Stimulated activated CD8-positive, alpha-beta memory T cell treated with anti-CD3 and anti-CD28 coated beads, Interleukin-15, amount 100 ng/mL, for 48 hours (primary cell): ENCODE results near the gene PLEK.
"Not testable (repeated sequence)": the region's sequence is repeated elsewhere in the genome, so short reads cannot be mapped to it uniquely, and the experiment has no call there.

Experiments used
- DNase-seq, 2 donors: peaks; one replicate each; pipeline ENCODE4 v3.0.0-alpha.2; 2020; ENCODE audit warnings: low read depth in 2 of 2

PLEK gene, protein sequence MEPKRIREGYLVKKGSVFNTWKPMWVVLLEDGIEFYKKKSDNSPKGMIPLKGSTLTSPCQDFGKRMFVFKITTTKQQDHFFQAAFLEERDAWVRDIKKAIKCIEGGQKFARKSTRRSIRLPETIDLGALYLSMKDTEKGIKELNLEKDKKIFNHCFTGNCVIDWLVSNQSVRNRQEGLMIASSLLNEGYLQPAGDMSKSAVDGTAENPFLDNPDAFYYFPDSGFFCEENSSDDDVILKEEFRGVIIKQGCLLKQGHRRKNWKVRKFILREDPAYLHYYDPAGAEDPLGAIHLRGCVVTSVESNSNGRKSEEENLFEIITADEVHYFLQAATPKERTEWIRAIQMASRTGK

DNA sequence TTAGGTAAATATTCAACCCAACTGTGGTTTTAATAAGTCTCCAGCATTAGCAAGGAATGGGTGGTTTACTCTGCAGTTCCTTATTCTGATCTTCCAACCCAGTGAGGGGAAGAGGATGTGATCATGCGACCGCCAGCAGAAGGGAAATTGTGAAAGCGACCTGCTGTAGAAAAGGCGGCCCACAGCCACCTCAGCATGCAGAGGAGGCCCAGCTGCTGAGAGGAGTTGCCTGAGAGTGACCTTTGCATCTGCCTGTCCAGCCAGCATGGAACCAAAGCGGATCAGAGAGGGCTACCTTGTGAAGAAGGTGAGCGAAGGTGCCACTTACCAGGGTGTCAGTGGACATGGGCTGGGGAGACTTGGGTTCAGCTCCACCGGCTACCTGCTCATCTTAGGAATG is at the start of gene PLEK:
TSS of gene PLEK (plus strand) at position 196 of the 400 bp plus-strand sequence. CDS start at position 266, 70 bp downstream.
- DNase-seq = no peak

DNA sequence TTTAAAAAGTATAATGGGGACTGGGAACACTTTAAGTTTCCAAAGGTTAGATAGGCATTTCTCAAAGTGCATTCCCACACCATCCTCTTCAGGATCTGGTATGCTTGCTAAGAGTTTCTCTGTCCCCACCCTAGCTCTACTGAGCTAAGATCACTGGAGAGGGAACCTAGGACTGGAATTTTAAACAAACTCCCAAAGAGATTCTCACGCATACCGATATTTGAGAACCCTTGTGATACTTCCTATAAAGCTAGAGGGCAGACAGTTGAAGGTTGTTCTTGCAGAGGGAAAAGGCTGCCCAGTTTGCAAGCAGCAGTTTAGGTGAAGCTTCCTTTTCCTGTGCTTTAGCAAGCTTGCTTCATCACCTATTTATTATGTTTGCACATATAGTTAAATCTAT is 49.0 kb upstream of the PLEK start:
- DNase-seq = no peak

DNA sequence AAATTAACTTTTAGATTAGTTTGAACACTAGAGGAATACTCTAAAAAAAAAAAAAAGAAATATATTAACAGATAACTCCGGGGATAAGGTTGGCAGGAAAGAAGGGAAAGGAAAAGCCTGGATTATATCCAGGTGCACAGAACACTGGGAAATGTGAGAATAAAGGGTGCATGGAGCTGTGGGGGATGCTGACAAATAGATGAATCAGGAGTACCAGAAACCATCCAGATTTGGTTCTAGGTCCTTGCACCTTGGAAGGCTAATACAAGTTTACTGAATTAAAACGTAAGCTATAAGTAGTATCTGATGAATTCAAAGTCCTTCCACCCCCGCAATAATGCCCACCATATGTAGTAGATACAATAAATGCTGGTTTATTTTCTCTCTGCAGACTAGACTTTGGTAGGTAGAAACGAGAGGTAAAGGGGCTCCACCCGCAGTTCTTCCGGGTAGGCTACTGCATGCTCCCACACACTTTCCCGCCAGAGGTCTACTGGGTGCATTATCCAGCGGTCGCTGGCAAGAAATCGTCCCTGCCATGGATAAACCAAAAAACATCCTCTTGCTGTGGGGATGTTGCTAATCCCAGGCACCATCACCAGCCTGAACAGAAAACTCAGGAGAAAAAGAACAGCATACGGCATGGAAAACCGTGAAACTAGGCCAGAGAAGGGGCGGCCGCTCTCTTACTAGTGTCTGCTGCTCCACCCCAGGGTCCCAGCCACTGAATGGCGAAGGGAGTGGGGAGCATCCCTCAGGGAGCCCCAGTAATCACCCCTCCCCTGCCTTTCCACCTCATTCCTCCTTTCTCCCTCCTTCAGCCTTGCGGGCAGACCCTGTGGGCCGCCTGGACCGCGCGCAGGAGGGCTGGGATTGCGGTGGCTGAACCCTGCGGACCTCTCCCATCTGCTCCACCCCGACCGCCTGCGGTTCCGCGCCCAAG is 46.8 kb upstream of the PLEK start:
- no peak for DNase-seq

DNA sequence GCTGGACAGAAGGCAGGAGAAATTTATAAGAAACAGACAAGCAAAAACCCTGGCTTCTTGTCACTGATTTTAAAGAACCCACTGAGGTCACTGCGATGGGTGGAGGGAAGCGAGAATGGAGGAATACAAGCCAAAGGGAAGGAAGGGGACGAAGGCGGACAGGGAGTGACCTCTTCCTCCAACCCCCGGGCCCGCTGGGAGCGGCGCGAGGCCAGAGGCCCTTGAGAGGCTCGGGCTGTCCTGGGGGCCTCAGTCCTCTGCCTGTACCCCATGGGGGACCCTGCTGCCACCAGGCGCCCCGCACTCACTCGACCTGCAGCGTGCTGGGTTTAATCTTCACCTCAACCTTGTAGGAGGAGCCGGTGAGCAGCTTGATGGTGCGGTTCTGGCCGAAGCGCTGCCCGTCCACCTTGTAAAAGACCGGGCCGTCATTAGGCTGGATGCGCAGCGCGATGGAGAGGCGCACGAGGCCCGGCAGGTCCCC is 46.1 kb upstream of the PLEK start:
- DNase-seq = no peak

DNA sequence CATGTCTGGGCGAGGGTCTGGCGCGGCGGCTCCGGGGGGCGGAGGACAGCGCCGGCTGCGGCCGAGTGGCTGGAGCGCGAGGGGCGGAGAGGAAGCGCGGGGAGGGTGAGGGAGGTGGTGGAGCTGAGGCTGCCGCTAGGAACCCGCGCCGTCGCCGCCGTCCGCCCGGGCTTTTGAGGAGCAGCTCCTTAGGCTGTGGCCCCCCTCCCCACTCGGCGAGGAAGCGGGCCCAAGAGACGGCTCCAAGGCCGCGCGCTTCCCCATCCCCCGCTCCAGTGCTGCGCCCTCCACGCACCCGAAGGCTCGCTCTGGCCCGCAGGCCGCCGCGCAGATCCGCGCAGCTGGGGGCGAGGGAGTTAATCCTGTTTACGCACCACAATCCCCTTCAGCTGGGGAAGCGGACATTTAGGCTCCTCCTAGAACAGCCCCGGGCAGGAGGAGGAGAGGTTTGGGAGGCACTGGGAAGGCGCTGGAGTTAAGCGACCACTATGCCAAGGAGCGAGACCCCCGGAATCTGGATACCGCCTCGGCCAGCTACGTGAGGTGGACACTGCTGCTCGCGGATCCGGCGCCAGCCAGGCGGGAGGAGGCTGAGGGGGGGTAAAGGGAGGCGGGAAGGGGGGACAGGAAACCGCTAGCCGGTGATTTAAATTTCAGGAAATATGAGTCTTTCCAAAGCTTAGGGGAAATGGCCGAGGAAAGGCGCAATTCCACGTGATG is 45.5 kb upstream of the PLEK start, which contains the start of gene CNRIP1:
TSS of gene CNRIP1 (minus strand) at position 552 of the 720 bp plus-strand sequence. CDS start at position 3, 549 bp downstream.
- no peak for DNase-seq

DNA sequence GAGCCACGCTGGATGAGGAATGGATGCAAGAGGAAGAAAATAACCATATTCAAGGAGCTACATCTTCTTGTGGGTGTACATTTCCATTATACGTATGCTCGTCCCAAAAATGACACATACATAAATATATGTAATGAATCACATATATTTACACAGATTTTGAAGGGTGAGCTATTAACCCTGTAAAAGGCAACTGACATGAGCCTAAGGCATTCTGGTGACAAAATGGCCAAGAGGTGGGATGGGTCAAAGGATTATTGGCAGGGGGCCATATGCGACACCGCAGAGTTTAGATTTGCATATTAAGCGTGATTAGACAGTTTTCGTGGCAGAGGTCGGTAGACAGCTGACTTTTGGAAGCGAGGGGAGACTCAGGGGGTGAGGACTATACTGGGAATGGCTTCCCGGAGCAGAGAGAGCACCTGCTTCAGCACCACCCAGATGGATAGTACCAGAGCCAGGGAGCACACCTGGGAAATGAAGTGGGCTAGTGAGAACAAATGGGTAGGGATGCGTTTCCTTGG is 44.9 kb upstream of the PLEK start:
- no peak for DNase-seq

DNA sequence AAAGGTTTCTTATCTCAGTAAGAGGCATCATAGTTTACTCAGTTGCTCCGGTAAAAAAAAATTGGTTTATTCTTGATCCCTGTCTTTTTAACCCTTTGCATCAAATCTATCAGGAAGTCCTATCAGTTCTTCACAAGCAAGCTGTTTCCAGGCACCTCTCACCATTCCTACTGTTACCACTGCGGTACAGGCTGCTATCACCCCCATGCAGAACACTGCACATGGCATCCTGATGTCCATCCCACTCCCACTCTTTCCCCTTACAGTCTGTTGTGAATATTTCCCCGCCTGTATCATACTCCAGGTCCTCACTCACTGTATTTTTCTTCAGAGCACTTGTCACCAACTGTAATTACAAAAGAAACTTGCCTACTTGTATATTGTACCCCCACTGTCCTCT is 40.0 kb upstream of the PLEK start:
- no peak for DNase-seq

DNA sequence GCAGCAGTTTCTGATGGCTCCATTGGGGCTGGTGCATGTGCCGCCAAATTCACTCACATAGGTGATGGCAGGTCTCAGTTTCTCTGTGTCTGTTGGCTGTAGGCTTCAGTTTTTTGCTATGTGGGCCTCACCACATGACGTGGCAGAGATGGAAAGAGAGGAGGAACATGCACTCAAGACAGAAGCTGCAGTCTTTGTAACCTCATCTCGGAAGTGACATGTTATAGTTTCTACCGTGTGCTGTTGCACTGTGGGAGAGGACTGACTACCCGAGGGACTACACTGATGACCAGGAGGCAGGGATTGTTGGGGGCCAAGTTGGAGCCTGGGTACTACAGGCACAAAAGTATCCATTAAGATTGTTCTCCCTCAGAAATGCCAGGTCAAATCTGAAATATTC is 36.2 kb upstream of the PLEK start:
- DNase-seq = no peak

DNA sequence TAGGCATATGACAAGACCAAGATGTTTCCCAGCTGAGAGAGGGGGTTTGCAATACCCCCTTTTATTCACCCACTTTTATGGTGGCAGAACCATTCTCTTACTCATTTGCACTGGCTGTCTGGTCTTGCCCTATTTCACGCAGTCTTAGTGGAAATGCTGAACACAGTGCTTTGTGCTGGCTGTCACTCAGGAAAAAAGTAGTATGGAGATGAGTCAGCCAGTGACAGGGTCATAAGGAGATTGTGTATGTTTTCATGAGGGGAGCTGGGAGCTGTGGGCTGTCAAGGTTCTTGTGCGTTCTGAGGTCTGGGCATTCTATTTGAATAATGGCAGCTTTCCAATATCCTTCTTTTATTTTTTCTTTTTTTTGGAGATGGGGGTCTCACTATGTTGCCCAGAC is 34.4 kb upstream of the PLEK start:
- no peak for DNase-seq

DNA sequence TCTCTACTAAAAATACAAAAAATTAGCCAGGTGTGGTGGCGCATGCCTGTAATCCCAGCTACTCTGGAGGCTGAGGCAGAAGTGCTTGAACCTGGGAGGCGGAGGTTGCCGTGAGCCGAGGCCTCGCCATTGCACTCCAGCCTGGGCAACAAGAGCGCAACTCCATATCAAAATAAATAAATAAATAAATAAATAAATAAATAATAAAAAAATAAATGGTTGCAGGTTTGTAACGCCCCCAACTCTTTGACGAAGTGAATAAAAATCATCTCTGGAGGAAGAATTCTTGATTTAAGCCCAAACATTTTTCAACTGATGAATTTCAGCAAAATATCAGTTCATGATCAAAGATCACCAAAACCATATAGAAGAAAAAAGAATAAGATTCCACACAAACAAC is 32.1 kb upstream of the PLEK start:
- DNase-seq = no peak

DNA sequence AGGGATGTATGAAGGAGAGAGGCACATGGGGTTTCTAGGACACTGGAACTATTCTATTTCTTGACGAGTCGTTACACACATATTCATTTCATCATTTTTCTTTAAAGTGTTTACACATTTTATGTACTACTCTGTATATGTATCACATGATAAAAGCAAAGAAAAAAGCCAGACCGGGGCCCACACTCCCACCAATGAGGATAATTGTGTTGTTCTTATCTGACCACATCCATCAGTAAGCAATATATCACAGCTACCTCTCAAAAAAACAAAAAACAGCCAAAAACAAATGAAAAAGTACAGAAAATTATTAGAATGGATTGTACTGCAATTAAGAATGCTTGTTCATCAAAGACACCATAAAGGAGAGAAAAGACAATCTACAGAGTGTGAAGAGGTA is 31.2 kb upstream of the PLEK start:
- no peak for DNase-seq

DNA sequence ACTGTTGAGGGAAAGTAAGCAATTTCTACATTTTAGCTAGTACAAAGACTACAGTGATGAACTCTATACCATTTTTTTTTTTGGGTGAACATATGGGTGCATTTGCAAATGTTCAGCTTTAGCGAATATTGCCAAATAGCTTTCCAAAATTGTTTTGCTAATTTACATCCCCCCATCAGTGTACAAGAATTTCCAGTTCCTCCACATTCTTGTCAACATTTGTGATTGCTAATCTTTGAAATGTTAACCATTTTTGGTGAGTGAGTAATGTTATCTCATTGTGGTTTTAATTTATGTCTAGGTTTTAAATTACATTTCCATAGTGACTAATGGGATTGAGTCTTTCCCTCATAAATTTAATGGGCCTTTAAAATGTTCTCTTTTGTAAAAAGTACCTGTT is 28.9 kb upstream of the PLEK start:
- no peak for DNase-seq

DNA sequence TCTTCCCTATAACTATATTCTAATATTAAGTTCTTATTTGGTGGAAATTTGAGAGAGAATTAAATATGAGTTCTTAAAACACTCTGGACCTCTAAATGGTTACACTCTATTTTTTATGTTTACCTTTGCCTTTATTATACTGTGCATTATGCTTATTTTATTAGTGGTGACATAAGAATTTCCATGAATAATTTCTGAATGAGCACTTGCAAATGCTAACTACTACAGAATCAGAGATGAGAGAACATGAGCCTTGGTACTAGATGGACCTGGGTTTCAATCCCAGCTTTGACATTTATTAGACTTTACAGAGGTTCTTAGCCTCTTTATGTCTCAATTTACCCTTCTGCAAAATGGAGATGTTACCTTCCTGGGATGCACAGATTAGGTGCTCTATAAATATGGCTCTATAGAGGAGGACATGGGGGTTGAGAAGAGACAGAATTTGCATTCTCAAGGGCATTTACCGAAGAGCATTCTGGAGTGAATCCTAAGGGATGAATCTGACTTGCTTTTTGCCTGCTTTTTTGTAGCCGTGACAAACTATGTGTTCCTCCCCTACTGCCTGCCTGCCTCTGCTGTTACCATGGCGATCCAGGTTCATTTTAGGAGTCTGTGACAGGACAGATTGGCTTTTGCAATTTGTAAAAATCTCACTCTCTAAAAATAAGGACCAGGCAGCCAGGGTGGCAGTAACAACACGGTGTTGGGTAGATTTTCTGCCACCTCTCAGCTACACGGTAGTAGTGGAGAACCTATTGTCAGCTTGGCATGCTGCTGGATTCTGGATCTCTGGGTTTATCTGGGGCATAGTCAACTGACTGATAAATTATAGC is 24.6 kb upstream of the PLEK start:
- no peak for DNase-seq

DNA sequence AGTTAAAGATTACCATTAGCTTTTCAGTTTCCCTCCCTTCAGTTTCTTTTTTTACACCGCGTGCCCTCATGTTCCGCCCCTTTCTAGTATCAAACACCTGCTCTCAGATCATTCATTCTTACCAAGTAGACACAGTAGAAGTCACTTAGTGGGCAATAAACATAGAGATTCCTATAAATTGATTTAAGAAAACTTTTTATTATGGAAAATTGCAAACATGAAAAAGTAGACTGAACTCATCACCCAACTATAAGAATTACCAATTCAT is 24.1 kb upstream of the PLEK start:
- DNase-seq = no peak

DNA sequence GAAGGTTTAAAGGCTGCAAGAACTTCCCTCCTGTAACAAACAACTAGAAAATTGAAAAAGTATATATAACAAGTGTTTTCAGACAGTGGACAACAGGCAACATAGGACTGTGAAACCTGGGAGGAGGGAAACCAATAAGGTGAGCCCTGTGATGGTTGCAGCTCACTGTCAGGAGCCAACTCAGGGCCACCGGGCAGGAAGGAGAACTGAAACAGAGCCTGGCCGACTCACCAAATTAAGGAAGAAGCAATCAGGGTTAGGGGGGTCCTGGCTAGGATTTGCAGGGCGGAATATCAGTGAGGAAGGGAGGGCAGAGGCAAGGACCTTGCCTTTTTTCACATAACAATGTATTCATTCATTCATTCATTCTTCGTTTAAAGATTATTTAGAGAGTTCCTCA is 23.5 kb upstream of the PLEK start:
- DNase-seq = no peak

DNA sequence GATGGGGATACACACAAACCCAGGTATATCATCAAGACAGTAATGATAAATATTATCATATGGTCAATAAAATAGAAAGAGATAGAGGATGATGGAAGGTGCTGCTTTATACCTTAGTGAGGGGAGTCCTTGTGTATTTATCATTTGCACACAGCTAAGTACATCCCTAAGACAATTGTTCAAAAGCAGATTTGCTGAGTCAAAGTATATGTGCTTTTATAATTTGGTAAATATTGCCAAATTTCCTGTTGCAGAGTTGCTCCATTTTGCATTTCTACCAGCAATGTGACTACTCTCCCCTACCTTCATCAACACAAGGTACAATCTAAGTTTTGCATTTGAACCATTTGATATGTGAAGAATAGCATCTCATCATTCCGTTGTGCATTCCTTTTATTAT is 22.6 kb upstream of the PLEK start:
- no peak for DNase-seq

DNA sequence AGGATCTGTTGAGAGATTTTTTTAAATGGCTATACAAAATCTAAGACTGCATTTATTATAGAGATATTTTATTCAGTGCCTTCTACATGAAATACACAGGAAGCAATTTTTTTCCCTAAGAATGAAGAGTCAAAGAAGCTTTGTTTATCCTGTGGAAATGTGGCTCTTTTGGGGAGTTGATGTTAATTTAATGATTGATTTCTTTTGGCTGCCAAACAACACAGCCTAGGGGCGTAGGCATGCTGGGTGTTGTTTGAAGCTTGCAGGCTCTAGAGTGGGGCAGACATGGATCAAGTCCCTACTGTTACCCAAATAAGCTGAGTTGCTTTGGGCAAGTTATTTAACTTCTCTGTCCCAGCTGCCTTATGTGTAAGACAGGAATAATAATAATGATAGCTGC is 21.1 kb upstream of the PLEK start:
- no peak for DNase-seq

DNA sequence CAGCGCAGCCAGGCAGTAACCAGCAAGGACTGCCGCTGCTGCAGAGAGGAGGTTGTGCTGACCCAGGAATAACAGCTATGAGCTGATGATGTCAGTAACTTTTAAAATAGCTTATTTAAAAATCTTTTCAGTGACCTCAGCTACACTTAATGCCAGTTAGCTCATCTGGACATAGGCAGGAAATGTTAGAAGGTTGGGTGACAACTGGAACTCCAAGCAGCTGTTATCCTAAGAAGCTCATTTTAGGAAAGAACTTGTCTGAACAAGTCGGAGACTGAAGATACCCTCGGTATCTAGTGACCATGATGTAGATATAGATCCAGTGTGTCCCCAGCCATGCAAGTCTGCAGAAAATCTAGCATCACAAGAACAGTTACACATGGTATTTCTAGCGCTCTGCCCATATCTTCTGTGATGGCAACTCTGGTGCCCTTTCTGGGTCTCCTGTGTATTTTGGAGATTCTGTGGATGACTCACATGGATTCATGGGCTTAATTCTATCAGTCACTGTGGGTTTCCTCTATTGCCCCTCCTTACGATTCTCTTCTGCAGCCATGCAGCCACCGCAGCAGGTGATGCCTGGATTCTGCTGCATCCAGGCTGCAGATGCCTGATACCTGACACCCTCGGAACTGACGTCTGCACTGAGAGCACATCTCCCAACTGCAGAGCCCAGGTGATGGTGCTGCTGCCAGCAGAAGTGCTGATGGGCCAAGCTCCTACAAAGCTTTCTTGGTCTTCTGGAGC is 19.8 kb upstream of the PLEK start:
- DNase-seq = no peak

DNA sequence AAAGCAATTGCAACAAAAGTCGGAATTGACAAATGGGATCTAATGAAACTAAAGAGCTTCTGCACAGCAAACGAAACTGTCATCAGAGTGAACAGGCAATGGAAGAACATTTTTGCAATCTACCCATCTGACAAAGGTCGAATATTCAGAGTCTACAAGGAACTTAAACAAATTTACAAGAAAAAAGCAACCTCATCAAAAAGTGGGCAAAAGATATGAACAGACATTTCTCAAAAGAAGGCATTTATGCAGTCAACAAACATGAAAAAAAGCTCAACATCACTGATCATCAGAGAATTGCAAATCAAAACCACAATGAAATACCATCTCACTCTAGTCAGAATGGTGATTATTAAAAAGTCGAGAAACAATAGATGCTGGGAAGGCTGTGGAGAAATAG is 16.0 kb upstream of the PLEK start:
- not testable (repeated sequence) for DNase-seq

DNA sequence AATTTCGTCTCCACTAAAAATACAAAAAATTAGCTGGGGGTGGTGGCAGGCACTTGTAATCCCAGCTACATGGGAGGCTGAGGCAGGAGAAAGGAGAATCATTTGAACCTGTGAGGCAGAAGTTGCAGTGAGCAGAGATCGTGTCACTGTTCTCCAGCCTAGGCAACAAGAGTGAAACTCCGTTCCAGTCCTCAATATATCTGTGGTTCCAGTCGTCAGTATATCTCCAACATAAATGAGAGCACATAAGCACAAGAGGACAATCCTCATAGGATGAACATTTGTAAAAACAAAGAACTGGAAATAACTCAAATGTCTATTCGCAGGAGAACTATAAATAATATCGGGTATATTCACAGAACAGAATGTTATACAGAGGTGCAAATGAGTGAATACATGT is 13.1 kb upstream of the PLEK start:
- no peak for DNase-seq
